ENCODE measurements around the gene ANKH. TPM values are rescaled to one million over a fixed set of nuclear protein-coding genes. Genes with fewer than 3 reads are reported as not detected.

Gene ANKH
- polyA plus RNA-seq, 1 donor (not counting 4 experiments of a cell fraction or from before 2014, with no cell fraction given) = 13.8 TPM

DNA sequence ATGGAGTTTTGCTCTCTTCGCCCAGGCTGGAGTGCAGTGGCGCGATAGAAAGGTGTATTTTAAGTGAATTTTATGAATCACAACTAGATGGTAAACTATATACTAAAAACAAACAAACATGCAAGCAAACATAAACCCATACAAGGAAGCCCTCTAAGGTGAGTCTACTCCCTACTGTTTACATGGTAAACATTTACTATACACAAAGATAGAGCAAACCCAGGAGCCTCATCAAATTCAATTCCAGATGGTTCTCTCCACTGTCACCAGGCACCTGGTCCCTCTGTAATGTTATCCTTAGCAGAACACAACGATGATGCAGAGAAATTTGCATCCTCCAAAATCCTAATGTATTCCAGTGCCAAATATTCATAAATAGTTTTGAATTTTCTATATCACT lies 17.9 kb downstream of the ANKH start:
- Histone ChIP-seq H3K9ac (ENCODE audit: control insufficient read depth, extremely low read depth, insufficient read depth, low read length) (no peak overlapping the region), H3K36me3 (ENCODE audit: control insufficient read depth in 2 of 2, extremely low read depth in 1 of 2, insufficient read depth in 2 of 2, low read length in 2 of 2) (no peaks in the 10 kb centered on the region), H3K4me2 (ENCODE audit: control insufficient read depth, extremely low read depth, insufficient read depth, low read depth, low read length) (no peak overlapping the region), H3K79me2 (ENCODE audit: control insufficient read depth, insufficient read depth, low read length) (no peaks in the 10 kb centered on the region), H4K20me1 (ENCODE audit: control insufficient read depth, extremely low read depth, insufficient read depth, low read length) (no peaks in the 10 kb centered on the region), H3K27ac (ENCODE audit: control insufficient read depth, insufficient read depth, low read length) (no peak overlapping the region), H3K9me1 (ENCODE audit: control insufficient read depth, extremely low read depth, insufficient read depth, low read length) (no peaks in the 10 kb centered on the region), H3K9me3 (ENCODE audit: control insufficient read depth, low read depth, low read length) (no peaks in the 10 kb centered on the region), H2AFZ (ENCODE audit: control insufficient read depth, low read length) (no peak overlapping the region), H3K4me3 (ENCODE audit: control insufficient read depth in 2 of 3, extremely low read depth in 1 of 3, insufficient read depth in 2 of 3, low read depth in 1 of 3, low read length in 3 of 3) (no peak overlapping the region), H3K27me3 (ENCODE audit: control insufficient read depth, extremely low read depth, insufficient read depth, low read length) (no peaks in the 10 kb centered on the region), H3K4me1 (ENCODE audit: control insufficient read depth, extremely low read depth, insufficient read depth, low read length) (peaks cover 21% of the 10 kb centered on the region)
- no peak for DNase-seq (ENCODE audit: low read depth, low spot score)
- no peak for FAIRE-seq
- TF ChIP-seq, protein P1, sequence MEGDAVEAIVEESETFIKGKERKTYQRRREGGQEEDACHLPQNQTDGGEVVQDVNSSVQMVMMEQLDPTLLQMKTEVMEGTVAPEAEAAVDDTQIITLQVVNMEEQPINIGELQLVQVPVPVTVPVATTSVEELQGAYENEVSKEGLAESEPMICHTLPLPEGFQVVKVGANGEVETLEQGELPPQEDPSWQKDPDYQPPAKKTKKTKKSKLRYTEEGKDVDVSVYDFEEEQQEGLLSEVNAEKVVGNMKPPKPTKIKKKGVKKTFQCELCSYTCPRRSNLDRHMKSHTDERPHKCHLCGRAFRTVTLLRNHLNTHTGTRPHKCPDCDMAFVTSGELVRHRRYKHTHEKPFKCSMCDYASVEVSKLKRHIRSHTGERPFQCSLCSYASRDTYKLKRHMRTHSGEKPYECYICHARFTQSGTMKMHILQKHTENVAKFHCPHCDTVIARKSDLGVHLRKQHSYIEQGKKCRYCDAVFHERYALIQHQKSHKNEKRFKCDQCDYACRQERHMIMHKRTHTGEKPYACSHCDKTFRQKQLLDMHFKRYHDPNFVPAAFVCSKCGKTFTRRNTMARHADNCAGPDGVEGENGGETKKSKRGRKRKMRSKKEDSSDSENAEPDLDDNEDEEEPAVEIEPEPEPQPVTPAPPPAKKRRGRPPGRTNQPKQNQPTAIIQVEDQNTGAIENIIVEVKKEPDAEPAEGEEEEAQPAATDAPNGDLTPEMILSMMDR (optimal IDR thresholded peaks at IDR 0.05 in 1 of 3, IDR thresholded peaks at IDR 0.05 in 1 of 3, conservative IDR thresholded peaks at IDR 0.05 in 1 of 3; ENCODE audit: extremely low read depth in 1 of 3, insufficient read depth in 2 of 3, low read length in 3 of 3) = no peak
- TF ChIP-seq EZH2 (IDR thresholded peaks at IDR 0.05; ENCODE audit: low read length) = no peak
- dilution Hi-C loops (cut with MboI; ENCODE audit: extremely low pct_ligation_motif_present, low sequenced_read_pairs) = no loop called here

DNA sequence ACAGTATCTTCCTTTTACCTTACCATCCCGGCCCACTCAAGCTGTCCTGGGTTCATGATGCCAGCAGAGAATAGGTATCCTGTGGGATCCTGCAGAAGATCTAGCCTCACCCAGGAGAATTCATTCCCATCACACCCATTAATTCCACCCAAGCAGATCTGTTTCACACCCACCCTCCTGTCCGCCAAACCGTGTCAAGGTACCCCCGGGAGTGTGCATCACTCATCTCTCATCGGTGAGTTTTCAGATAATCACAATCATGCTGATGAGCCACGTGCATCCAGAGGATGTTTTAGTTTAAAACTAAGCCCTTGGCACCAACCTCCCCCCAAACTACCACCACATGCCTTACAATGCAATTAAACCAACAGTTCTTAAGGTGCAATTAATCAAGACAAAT lies 18.8 kb downstream of the ANKH start:
- H3K4me2 ChIP-seq (ENCODE audit: control insufficient read depth, extremely low read depth, insufficient read depth, low read depth, low read length) = no peak overlapping the region
- H3K4me1 ChIP-seq (ENCODE audit: control insufficient read depth, extremely low read depth, insufficient read depth, low read length) = peaks cover 23% of the 10 kb centered on the region
- H2AFZ ChIP-seq (ENCODE audit: control insufficient read depth, low read length) = no peak overlapping the region
- dilution Hi-C loops (cut with MboI; ENCODE audit: extremely low pct_ligation_motif_present, low sequenced_read_pairs) = no loop called here
- no peaks in the 10 kb centered on the region for H4K20me1 ChIP-seq (ENCODE audit: control insufficient read depth, extremely low read depth, insufficient read depth, low read length)
- H3K36me3 ChIP-seq (ENCODE audit: control insufficient read depth in 2 of 2, extremely low read depth in 1 of 2, insufficient read depth in 2 of 2, low read length in 2 of 2) = no peaks in the 10 kb centered on the region
- H3K9ac ChIP-seq (ENCODE audit: control insufficient read depth, extremely low read depth, insufficient read depth, low read length) = no peak overlapping the region
- no peaks in the 10 kb centered on the region for H3K27me3 ChIP-seq (ENCODE audit: control insufficient read depth, extremely low read depth, insufficient read depth, low read length)
- no peak for TF ChIP-seq EZH2 (IDR thresholded peaks at IDR 0.05; ENCODE audit: low read length)
- TF ChIP-seq, protein P1 (optimal IDR thresholded peaks at IDR 0.05 in 1 of 3, IDR thresholded peaks at IDR 0.05 in 1 of 3, conservative IDR thresholded peaks at IDR 0.05 in 1 of 3; ENCODE audit: extremely low read depth in 1 of 3, insufficient read depth in 2 of 3, low read length in 3 of 3) = no peak
- no peaks in the 10 kb centered on the region for H3K9me1 ChIP-seq (ENCODE audit: control insufficient read depth, extremely low read depth, insufficient read depth, low read length)
- H3K4me3 ChIP-seq (ENCODE audit: control insufficient read depth in 2 of 3, extremely low read depth in 1 of 3, insufficient read depth in 2 of 3, low read depth in 1 of 3, low read length in 3 of 3) = no peak overlapping the region
- FAIRE-seq (no peak), DNase-seq (ENCODE audit: low read depth, low spot score) (no peak)
- H3K9me3 ChIP-seq (ENCODE audit: control insufficient read depth, low read depth, low read length) = no peaks in the 10 kb centered on the region
- H3K79me2 ChIP-seq (ENCODE audit: control insufficient read depth, insufficient read depth, low read length) = no peaks in the 10 kb centered on the region
- no peak overlapping the region for H3K27ac ChIP-seq (ENCODE audit: control insufficient read depth, insufficient read depth, low read length)
